ENCODE measurements around the gene NSD2. TPM values are rescaled to one million over a fixed set of nuclear protein-coding genes. Genes with fewer than 3 reads are reported as not detected.

The NSD2 gene
- total and polyA plus RNA-seq, 2 donors (not counting 1 experiment from before 2014, with no cell fraction given): 14.2 to 64.8 TPM

DNA sequence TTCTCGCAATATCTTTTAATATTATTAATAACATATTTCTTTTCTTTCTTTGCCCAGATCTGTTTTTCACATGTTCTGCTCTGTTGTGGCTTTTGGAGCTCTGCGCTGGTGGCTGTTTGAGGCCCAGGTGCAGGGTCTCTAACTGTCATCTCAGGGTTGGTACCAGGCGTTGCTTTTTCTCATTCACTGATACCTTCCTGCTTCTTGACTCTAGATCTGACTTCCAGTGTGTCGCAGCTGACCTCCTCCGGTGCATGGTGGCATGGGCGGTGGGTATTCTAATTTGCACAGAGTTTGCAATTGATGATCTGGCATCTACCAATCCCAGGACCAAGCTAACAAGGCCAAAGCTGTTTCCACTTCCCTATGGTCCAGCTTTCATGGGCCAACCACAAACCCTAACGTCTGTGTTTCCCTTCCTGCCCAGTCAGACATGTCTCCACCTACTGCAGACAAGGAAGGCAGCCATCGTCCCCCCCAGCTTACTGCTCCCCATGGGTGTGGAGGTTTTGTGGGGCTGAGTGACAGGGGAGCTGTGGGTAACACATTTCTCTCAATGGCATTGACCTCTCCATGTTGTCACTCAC, 40.5 kb upstream of the NSD2 start:
- no peaks in the 10 kb centered on the region for H3K9me3 Mint-ChIP-seq (ENCODE audit: insufficient read depth)
- peaks cover 16 to 26% of the 10 kb centered on the region in 2 donors for H3K4me1 ChIP-seq (ENCODE audit: control insufficient read depth in 2 of 2, insufficient read depth in 2 of 2, low read length in 2 of 2)
- no peak overlapping the region for H3K4me3 ChIP-seq (ENCODE audit: control extremely low read depth in 1 of 5, extremely low read depth in 1 of 5, insufficient read depth in 1 of 5, low read depth in 2 of 5, low read length in 4 of 5)
- H3K27me3 ChIP-seq (replicated peaks in 1 of 4; ENCODE audit: control extremely low read depth in 1 of 4, control insufficient read depth in 3 of 4, insufficient read depth in 4 of 4, low read length in 3 of 4): no peaks in the 10 kb centered on the region
- intact Hi-C loops (cut with micrococcal nuclease): no loop called here
- H3K4me2 ChIP-seq (replicated peaks; ENCODE audit: low read depth, low read length, poor library complexity, severe bottlenecking): no peak overlapping the region
- H3K27me3 Mint-ChIP-seq: no peaks in the 10 kb centered on the region
- H2AFZ ChIP-seq (ENCODE audit: insufficient read depth, low read depth, low read length, poor library complexity, severe bottlenecking): no peak overlapping the region
- H3K27ac ChIP-seq (ENCODE audit: low read length in 2 of 2): no peak overlapping the region
- ChIA-PET POLR2A (no interaction called here), CTCF (interaction anchor here (1.5 kb wide), 1 partner anchor 20 kb away, joined by 4 read pairs; no protein-coding TSS in a partner anchor)
- H3K4me3 Mint-ChIP-seq: no peak overlapping the region
- no peaks in the 10 kb centered on the region for H3K9me3 ChIP-seq (ENCODE audit: control extremely low read depth in 1 of 3, control insufficient read depth in 2 of 3, insufficient read depth in 1 of 3, low read length in 2 of 3)
- H3K36me3 ChIP-seq (replicated peaks in 1 of 2; ENCODE audit: control extremely low read depth in 1 of 2, control insufficient read depth in 1 of 2, extremely low read depth in 1 of 2, insufficient read depth in 2 of 2, low read length in 1 of 2): peaks cover 0 to 42% of the 10 kb centered on the region in 2 experiments
- no peak overlapping the region for H3K9ac ChIP-seq (ENCODE audit: low read length)
- no peak overlapping the region for H3K27ac Mint-ChIP-seq
- no peaks in the 10 kb centered on the region for H3K79me2 ChIP-seq (ENCODE audit: control insufficient read depth, insufficient read depth, low read length)
- peaks cover 29% of the 10 kb centered on the region for H3K4me1 Mint-ChIP-seq
- TF ChIP-seq EZH2 (IDR thresholded peaks at IDR 0.05; ENCODE audit: borderline replicate concordance, insufficient read depth, low read depth, low read length, poor library complexity, severe bottlenecking): no peak
- TF ChIP-seq, protein P1, sequence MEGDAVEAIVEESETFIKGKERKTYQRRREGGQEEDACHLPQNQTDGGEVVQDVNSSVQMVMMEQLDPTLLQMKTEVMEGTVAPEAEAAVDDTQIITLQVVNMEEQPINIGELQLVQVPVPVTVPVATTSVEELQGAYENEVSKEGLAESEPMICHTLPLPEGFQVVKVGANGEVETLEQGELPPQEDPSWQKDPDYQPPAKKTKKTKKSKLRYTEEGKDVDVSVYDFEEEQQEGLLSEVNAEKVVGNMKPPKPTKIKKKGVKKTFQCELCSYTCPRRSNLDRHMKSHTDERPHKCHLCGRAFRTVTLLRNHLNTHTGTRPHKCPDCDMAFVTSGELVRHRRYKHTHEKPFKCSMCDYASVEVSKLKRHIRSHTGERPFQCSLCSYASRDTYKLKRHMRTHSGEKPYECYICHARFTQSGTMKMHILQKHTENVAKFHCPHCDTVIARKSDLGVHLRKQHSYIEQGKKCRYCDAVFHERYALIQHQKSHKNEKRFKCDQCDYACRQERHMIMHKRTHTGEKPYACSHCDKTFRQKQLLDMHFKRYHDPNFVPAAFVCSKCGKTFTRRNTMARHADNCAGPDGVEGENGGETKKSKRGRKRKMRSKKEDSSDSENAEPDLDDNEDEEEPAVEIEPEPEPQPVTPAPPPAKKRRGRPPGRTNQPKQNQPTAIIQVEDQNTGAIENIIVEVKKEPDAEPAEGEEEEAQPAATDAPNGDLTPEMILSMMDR (IDR thresholded peaks at IDR 0.05): no peak
- ATAC-seq (ENCODE audit: low read depth) (no peak), DNase-seq (no peak)
- H4K20me1 ChIP-seq (ENCODE audit: control insufficient read depth, insufficient read depth, low read length, poor library complexity, severe bottlenecking): no peaks in the 10 kb centered on the region
- WGBS (ENCODE audit: insufficient coverage): 0% methylated on average over 3 of the region's 8 CpGs

DNA sequence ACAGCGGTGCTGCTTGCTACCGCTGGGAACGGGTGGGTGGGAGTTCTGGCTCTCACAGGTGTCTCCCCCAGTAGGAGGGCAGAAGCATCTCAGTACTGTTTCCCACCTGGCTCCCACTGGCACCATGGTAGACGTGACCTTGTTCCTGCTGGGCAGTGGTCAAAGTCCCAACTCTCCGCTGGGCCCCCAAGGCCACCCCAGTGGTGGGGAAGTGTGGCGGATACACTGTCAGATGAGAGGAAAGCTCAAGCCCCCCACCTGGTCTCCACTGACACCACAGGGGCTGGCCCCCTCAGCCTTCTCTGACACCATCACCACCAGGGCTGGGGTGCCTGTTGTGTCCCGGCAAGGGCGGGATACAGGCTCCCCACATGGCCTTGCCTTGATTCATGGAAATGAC, 39.9 kb upstream of the NSD2 start:
- ATAC-seq (ENCODE audit: low read depth) (no peak), DNase-seq (no peak)
- TF ChIP-seq, protein P1 (IDR thresholded peaks at IDR 0.05): no peak
- TF ChIP-seq EZH2 (IDR thresholded peaks at IDR 0.05; ENCODE audit: borderline replicate concordance, insufficient read depth, low read depth, low read length, poor library complexity, severe bottlenecking): no peak
- no peaks in the 10 kb centered on the region for H3K79me2 ChIP-seq (ENCODE audit: control insufficient read depth, insufficient read depth, low read length)
- no peaks in the 10 kb centered on the region for H4K20me1 ChIP-seq (ENCODE audit: control insufficient read depth, insufficient read depth, low read length, poor library complexity, severe bottlenecking)
- H3K36me3 ChIP-seq (replicated peaks in 1 of 2; ENCODE audit: control extremely low read depth in 1 of 2, control insufficient read depth in 1 of 2, extremely low read depth in 1 of 2, insufficient read depth in 2 of 2, low read length in 1 of 2): peaks cover 0 to 39% of the 10 kb centered on the region in 2 experiments
- H3K27ac Mint-ChIP-seq: no peak overlapping the region
- intact Hi-C loops (cut with micrococcal nuclease): no loop called here
- no peak overlapping the region for H3K4me3 ChIP-seq (ENCODE audit: control extremely low read depth in 1 of 5, extremely low read depth in 1 of 5, insufficient read depth in 1 of 5, low read depth in 2 of 5, low read length in 4 of 5)
- no peaks in the 10 kb centered on the region for H3K27me3 Mint-ChIP-seq
- no peak overlapping the region for H3K4me2 ChIP-seq (replicated peaks; ENCODE audit: low read depth, low read length, poor library complexity, severe bottlenecking)
- no peak overlapping the region for H3K4me3 Mint-ChIP-seq
- 93% methylated on average over 6 of the region's 8 CpGs for WGBS (ENCODE audit: insufficient coverage)
- no peak overlapping the region for H2AFZ ChIP-seq (ENCODE audit: insufficient read depth, low read depth, low read length, poor library complexity, severe bottlenecking)
- H3K9me3 ChIP-seq (ENCODE audit: control extremely low read depth in 1 of 3, control insufficient read depth in 2 of 3, insufficient read depth in 1 of 3, low read length in 2 of 3): no peaks in the 10 kb centered on the region
- H3K27me3 ChIP-seq (replicated peaks in 1 of 4; ENCODE audit: control extremely low read depth in 1 of 4, control insufficient read depth in 3 of 4, insufficient read depth in 4 of 4, low read length in 3 of 4): no peaks in the 10 kb centered on the region
- H3K4me1 Mint-ChIP-seq: peaks cover 29% of the 10 kb centered on the region
- peaks cover 16 to 26% of the 10 kb centered on the region in 2 donors for H3K4me1 ChIP-seq (ENCODE audit: control insufficient read depth in 2 of 2, insufficient read depth in 2 of 2, low read length in 2 of 2)
- ChIA-PET POLR2A (no interaction called here), CTCF (interaction anchor here (1.5 kb wide), 1 partner anchor 21 kb away, joined by 4 read pairs; no protein-coding TSS in a partner anchor)
- H3K27ac ChIP-seq (ENCODE audit: low read length in 2 of 2): no peak overlapping the region
- H3K9ac ChIP-seq (ENCODE audit: low read length): no peak overlapping the region
- H3K9me3 Mint-ChIP-seq (ENCODE audit: insufficient read depth): no peaks in the 10 kb centered on the region
